Measurements from ENCODE around the gene MAGEE2.
"Not testable (repeated sequence)": the region's sequence is repeated elsewhere in the genome, so short reads cannot be mapped to it uniquely, and the experiment has no call there.

MAGEE2 gene

GRCh38 chrX:75784680-75785491 is at the start of gene MAGEE2:
Gene MAGEE2 (minus strand): TSS chrX:75785254. CDS start chrX:75785051, 203 bp downstream.
- peak; percentile 56 to 75 for DNase-seq

- DNase-seq = no peak
These were observed 1.2 kb upstream of the MAGEE2 start for GRCh38 chrX:75786290-75786689.

GRCh38 chrX:75781611-75782010 is 3.4 kb downstream of the MAGEE2 start:
- DNase-seq = no peak

GRCh38 chrX:75768063-75768462 is 17.0 kb downstream of the MAGEE2 start:
- DNase-seq = not testable (repeated sequence)

- DNase-seq = peak in 1 of 2 experiments; percentile 66
These were observed 36.6 kb downstream of the MAGEE2 start for GRCh38 chrX:75748431-75748830.

- peak; percentile 3 to 49 for DNase-seq
These were observed 38.0 kb downstream of the MAGEE2 start for GRCh38 chrX:75746891-75747639.

Data from NCI-H524 (cell line).